CD4-positive, alpha-beta T cell (primary cell): Measurements from ENCODE around the gene GPR35. TPM values are rescaled to one million over a fixed set of nuclear protein-coding genes. Genes with fewer than 3 reads are reported as not detected.

Source experiments
- ATAC-seq: fragments of 200-7000 bp; cut with Tn5 transposase; one replicate; pipeline ENCODE4 v1.10.0; 2022; ENCODE audit warnings: mild to moderate bottlenecking; ENCODE audit not compliant: poor library complexity
- CTCF ChIA-PET: fragments of 350-600 bp; sonication (Branson Sonifier 250); formaldehyde crosslinking; loops from one replicate; lab custom pipeline; 2021; ENCODE audit warnings: antibody characterized with exemption, inconsistent platforms; lab: Charles Lee
- POLR2A ChIA-PET: fragments of 350-600 bp; sonication (Branson Sonifier 250); formaldehyde crosslinking; loops from one replicate; lab custom pipeline; 2021; ENCODE audit warnings: antibody characterized with exemption, inconsistent platforms; lab: Charles Lee
- DNase-seq, 14 experiments: peaks; one replicate each; pipeline ENCODE4 v3.0.0-alpha.2; 2013 to 2020; ENCODE audit warnings: mixed read lengths in 2 of 14
- H3K27ac ChIP-seq, 2 donors: one replicate each; pipeline versions ENCODE4 v1.5.1 to v1.7.0; 2013; ENCODE audit warnings: low read length in 2 of 2, low read depth in 1 of 2, mild to moderate bottlenecking in 1 of 2
- H3K27me3 ChIP-seq, 2 experiments: 1 replicate in 1 of 2; 2 replicates in 1 of 2; pipeline versions ENCODE4 v1.6.1 to v1.7.0; 2013; ENCODE audit warnings: low read length in 2 of 2, control low read depth in 1 of 2, mild to moderate bottlenecking in 1 of 2, moderate library complexity in 1 of 2; ENCODE audit not compliant: insufficient read depth in 2 of 2, control insufficient read depth in 1 of 2
- H3K36me3 ChIP-seq: one replicate; pipeline ENCODE4 v1.6.1; 2013; ENCODE audit warnings: low read length, control low read depth; ENCODE audit not compliant: insufficient read depth
- H3K4me1 ChIP-seq: one replicate; pipeline ENCODE4 v1.6.1; 2013; ENCODE audit warnings: low read length, control low read depth; ENCODE audit not compliant: insufficient read depth
- H3K4me3 ChIP-seq: one replicate; pipeline ENCODE4 v1.5.1; 2013; ENCODE audit warnings: mild to moderate bottlenecking, low read length, moderate library complexity
- H3K9me3 ChIP-seq, 2 experiments: 1 replicate in 1 of 2; 2 replicates in 1 of 2; pipeline versions ENCODE4 v1.6.1 to v1.7.0; 2013; ENCODE audit warnings: low read length in 2 of 2, mild to moderate bottlenecking in 2 of 2, control low read depth in 1 of 2, moderate library complexity in 1 of 2; ENCODE audit not compliant: control insufficient read depth in 1 of 2, insufficient read depth in 1 of 2
- H3K27ac Mint-ChIP-seq: one replicate; pipeline ENCODE4 v1.8.0; 2020; ENCODE audit warnings: mixed read lengths
- H3K27me3 Mint-ChIP-seq: one replicate; pipeline ENCODE4 v1.8.0; 2021; ENCODE audit warnings: mixed read lengths
- H3K36me3 Mint-ChIP-seq: one replicate; pipeline ENCODE4 v1.8.0; 2021; ENCODE audit warnings: low read depth, mixed read lengths
- H3K4me1 Mint-ChIP-seq: one replicate; pipeline ENCODE4 v1.8.0; 2021; ENCODE audit warnings: low read depth, mixed read lengths
- H3K4me3 Mint-ChIP-seq: one replicate; pipeline ENCODE4 v1.8.0; 2020; ENCODE audit warnings: mild to moderate bottlenecking, mixed read lengths
- H3K9me3 Mint-ChIP-seq: one replicate; pipeline ENCODE4 v1.8.0; 2020; ENCODE audit warnings: mixed read lengths
- CTCF ChIP-seq: fragments of 200-600 bp; IDR thresholded peaks from one replicate; pipeline ENCODE4 v1.8.0; 2022; ENCODE audit warnings: antibody characterized with exemption, mild to moderate bottlenecking
- intact Hi-C, 2 experiments: fragments of 100-400 bp; cut with DNase I in 1 of 2; cut with micrococcal nuclease in 1 of 2; formaldehyde crosslinking; loops; one replicate each; pipeline versions ENCODE4 v1.15.1 to v1.9.0; 2023 to 2025; cut with DNase I, micrococcal nuclease
- total RNA-seq, 174 experiments: library from RNA in 2 of 174; stranded (reverse) in 2 of 174; gene quantifications; one replicate each; pipeline ENCODE4 v1.2.3 and lab custom pipeline; 2021 to 2026

The GPR35 gene
- total RNA-seq, 2 experiments from 2014 or later, result 7.1 to 7.2 TPM

GRCh38 chr2:240602266-240603050 is 22.8 kb upstream of the GPR35 start:
- H3K36me3 Mint-ChIP-seq, result peaks cover 15% of the 10 kb centered on the region
- Histone ChIP-seq H3K27me3 (no peaks in the 10 kb centered on the region), H3K4me3 (no peak overlapping the region), H3K4me1 (no peaks in the 10 kb centered on the region), H3K9me3 (no peaks in the 10 kb centered on the region), H3K27ac (no peak overlapping the region), H3K36me3 (peaks cover 20% of the 10 kb centered on the region)
- TF ChIP-seq CTCF, result no peak
- POLR2A ChIA-PET, result no interaction called here
- CTCF ChIA-PET, result no interaction called here
- no peak for ATAC-seq
- no peaks in the 10 kb centered on the region for H3K4me1 Mint-ChIP-seq
- peak in 2 of 14 experiments; percentile 2 to 25 for DNase-seq
- no peaks in the 10 kb centered on the region for H3K9me3 Mint-ChIP-seq
- H3K4me3 Mint-ChIP-seq, result no peak overlapping the region
- intact Hi-C loops, result no loop called here
- H3K27me3 Mint-ChIP-seq, result no peaks in the 10 kb centered on the region
- H3K27ac Mint-ChIP-seq, result no peak overlapping the region

- ChIA-PET POLR2A (no interaction called here), CTCF (no interaction called here)
- Histone ChIP-seq H3K27me3 (no peaks in the 10 kb centered on the region), H3K4me1 (no peaks in the 10 kb centered on the region), H3K9me3 (no peaks in the 10 kb centered on the region), H3K36me3 (peaks cover 12% of the 10 kb centered on the region), H3K27ac (no peak overlapping the region), H3K4me3 (no peak overlapping the region)
- Mint-ChIP-seq H3K27me3 (no peaks in the 10 kb centered on the region), H3K9me3 (no peaks in the 10 kb centered on the region), H3K4me1 (no peaks in the 10 kb centered on the region), H3K4me3 (no peak overlapping the region), H3K36me3 (peaks cover 15% of the 10 kb centered on the region), H3K27ac (no peak overlapping the region)
- DNase-seq (peak in 2 of 14 experiments; percentile 3 to 26), ATAC-seq (no peak)
- TF ChIP-seq CTCF, result no peak
- intact Hi-C loops, result no loop called here
Measured at GRCh38 chr2:240603081-240603835, 22.0 kb upstream of the GPR35 start.

- peaks cover 14% of the 10 kb centered on the region for H3K36me3 Mint-ChIP-seq
- no peak for TF ChIP-seq CTCF
- no peak overlapping the region for H3K4me3 ChIP-seq
- ChIA-PET CTCF (no interaction called here), POLR2A (no interaction called here)
- no peak overlapping the region for H3K4me3 Mint-ChIP-seq
- intact Hi-C loops, result no loop called here
- no peak overlapping the region for H3K27ac ChIP-seq
- H3K27ac Mint-ChIP-seq, result no peak overlapping the region
- DNase-seq, result peak in 2 of 14 experiments; percentile 4 to 29
- H3K9me3 Mint-ChIP-seq, result no peaks in the 10 kb centered on the region
- no peaks in the 10 kb centered on the region for H3K4me1 ChIP-seq
- H3K36me3 ChIP-seq, result peaks cover 7% of the 10 kb centered on the region
- H3K27me3 ChIP-seq, result no peaks in the 10 kb centered on the region
- no peak for ATAC-seq
- no peaks in the 10 kb centered on the region for H3K4me1 Mint-ChIP-seq
- H3K9me3 ChIP-seq, result no peaks in the 10 kb centered on the region
- no peaks in the 10 kb centered on the region for H3K27me3 Mint-ChIP-seq
Measured at GRCh38 chr2:240603846-240604245, 21.4 kb upstream of the GPR35 start.
